ENCODE measurements around the gene ARHGAP40. TPM values are rescaled to one million over a fixed set of nuclear protein-coding genes. Genes with fewer than 3 reads are reported as not detected.

Gene ARHGAP40
- total and polyA plus RNA-seq, 2 of the 8 experiments (the other 6 are each of a cell fraction or from before 2014, with no cell fraction given): 0.74 to 1.4 TPM

DNA sequence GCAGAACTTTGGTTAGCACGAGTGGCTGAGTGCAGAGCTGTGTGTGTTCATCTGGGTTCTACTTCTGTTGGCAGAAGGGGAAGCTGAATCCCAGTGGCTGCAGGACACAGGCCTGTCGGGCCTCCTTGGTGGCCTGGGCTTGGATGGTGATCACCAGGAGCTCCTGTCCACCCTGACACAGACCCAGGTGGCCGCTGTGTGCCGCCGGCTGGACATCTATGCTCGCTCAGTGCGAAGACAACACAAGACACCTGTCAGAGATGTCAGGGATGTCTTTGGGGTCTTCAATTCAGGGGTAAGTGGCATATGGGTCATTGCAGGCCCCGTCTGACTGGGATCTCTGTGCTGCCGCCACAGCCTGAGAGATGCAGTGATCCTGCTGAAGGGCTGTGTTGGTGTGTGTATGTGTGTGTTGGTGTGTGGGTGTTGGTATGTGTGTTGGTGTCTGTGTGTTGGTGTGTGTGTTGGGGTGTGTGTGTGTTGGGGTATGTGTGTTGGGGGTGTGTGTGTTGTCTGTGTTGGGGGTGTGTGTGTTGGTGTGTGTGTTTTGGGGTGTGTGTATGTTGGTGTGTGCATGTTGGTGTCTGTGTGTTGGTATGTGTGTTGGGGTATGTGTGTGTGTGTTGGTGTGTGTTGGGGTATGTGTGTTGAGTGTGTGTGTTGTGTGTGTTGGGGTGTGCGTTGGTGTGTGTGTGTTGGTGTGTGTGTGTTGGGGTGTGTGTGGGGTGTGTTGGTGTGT lies 25.5 kb downstream of the ARHGAP40 start (continued):
- TF ChIP-seq, protein P1, sequence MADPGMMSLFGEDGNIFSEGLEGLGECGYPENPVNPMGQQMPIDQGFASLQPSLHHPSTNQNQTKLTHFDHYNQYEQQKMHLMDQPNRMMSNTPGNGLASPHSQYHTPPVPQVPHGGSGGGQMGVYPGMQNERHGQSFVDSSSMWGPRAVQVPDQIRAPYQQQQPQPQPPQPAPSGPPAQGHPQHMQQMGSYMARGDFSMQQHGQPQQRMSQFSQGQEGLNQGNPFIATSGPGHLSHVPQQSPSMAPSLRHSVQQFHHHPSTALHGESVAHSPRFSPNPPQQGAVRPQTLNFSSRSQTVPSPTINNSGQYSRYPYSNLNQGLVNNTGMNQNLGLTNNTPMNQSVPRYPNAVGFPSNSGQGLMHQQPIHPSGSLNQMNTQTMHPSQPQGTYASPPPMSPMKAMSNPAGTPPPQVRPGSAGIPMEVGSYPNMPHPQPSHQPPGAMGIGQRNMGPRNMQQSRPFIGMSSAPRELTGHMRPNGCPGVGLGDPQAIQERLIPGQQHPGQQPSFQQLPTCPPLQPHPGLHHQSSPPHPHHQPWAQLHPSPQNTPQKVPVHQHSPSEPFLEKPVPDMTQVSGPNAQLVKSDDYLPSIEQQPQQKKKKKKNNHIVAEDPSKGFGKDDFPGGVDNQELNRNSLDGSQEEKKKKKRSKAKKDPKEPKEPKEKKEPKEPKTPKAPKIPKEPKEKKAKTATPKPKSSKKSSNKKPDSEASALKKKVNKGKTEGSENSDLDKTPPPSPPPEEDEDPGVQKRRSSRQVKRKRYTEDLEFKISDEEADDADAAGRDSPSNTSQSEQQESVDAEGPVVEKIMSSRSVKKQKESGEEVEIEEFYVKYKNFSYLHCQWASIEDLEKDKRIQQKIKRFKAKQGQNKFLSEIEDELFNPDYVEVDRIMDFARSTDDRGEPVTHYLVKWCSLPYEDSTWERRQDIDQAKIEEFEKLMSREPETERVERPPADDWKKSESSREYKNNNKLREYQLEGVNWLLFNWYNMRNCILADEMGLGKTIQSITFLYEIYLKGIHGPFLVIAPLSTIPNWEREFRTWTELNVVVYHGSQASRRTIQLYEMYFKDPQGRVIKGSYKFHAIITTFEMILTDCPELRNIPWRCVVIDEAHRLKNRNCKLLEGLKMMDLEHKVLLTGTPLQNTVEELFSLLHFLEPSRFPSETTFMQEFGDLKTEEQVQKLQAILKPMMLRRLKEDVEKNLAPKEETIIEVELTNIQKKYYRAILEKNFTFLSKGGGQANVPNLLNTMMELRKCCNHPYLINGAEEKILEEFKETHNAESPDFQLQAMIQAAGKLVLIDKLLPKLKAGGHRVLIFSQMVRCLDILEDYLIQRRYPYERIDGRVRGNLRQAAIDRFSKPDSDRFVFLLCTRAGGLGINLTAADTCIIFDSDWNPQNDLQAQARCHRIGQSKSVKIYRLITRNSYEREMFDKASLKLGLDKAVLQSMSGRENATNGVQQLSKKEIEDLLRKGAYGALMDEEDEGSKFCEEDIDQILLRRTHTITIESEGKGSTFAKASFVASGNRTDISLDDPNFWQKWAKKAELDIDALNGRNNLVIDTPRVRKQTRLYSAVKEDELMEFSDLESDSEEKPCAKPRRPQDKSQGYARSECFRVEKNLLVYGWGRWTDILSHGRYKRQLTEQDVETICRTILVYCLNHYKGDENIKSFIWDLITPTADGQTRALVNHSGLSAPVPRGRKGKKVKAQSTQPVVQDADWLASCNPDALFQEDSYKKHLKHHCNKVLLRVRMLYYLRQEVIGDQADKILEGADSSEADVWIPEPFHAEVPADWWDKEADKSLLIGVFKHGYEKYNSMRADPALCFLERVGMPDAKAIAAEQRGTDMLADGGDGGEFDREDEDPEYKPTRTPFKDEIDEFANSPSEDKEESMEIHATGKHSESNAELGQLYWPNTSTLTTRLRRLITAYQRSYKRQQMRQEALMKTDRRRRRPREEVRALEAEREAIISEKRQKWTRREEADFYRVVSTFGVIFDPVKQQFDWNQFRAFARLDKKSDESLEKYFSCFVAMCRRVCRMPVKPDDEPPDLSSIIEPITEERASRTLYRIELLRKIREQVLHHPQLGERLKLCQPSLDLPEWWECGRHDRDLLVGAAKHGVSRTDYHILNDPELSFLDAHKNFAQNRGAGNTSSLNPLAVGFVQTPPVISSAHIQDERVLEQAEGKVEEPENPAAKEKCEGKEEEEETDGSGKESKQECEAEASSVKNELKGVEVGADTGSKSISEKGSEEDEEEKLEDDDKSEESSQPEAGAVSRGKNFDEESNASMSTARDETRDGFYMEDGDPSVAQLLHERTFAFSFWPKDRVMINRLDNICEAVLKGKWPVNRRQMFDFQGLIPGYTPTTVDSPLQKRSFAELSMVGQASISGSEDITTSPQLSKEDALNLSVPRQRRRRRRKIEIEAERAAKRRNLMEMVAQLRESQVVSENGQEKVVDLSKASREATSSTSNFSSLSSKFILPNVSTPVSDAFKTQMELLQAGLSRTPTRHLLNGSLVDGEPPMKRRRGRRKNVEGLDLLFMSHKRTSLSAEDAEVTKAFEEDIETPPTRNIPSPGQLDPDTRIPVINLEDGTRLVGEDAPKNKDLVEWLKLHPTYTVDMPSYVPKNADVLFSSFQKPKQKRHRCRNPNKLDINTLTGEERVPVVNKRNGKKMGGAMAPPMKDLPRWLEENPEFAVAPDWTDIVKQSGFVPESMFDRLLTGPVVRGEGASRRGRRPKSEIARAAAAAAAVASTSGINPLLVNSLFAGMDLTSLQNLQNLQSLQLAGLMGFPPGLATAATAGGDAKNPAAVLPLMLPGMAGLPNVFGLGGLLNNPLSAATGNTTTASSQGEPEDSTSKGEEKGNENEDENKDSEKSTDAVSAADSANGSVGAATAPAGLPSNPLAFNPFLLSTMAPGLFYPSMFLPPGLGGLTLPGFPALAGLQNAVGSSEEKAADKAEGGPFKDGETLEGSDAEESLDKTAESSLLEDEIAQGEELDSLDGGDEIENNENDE (IDR thresholded peaks at IDR 0.05; ENCODE audit: insufficient replicate concordance, low read length): no peak
- TF ChIP-seq CHD1 (IDR thresholded peaks at IDR 0.05; ENCODE audit: low read depth, low read length): no peak

Data from H1 (cell line).